ENCODE measurements around the gene AKAP13. TPM values are rescaled to one million over a fixed set of nuclear protein-coding genes. Genes with fewer than 3 reads are reported as not detected.

AKAP13 gene
- total RNA-seq, 1 experiment from 2014 or later, result 49.6 TPM

- POLR2A ChIA-PET, result no interaction called here
These were observed 301.0 kb downstream of the AKAP13 start for GRCh38 chr15:85681386-85681785.

GRCh38 chr15:85684174-85684710 lies 303.8 kb downstream of the AKAP13 start:
- Mint-ChIP-seq H3K9me3 (ENCODE audit: unreplicated experiment) (no peaks in the 10 kb centered on the region), H3K36me3 (ENCODE audit: insufficient read depth, unreplicated experiment) (peaks cover 34% of the 10 kb centered on the region), H3K27ac (ENCODE audit: unreplicated experiment) (no peak overlapping the region), H3K4me1 (ENCODE audit: low read depth, unreplicated experiment) (no peaks in the 10 kb centered on the region), H3K4me3 (ENCODE audit: unreplicated experiment) (no peak overlapping the region), H3K27me3 (ENCODE audit: insufficient read depth, unreplicated experiment) (no peaks in the 10 kb centered on the region)
- intact Hi-C loops (cut with micrococcal nuclease; ENCODE audit: unreplicated experiment), result no loop called here
- no peaks in the 10 kb centered on the region for H3K4me1 ChIP-seq
- TF ChIP-seq, protein P1, sequence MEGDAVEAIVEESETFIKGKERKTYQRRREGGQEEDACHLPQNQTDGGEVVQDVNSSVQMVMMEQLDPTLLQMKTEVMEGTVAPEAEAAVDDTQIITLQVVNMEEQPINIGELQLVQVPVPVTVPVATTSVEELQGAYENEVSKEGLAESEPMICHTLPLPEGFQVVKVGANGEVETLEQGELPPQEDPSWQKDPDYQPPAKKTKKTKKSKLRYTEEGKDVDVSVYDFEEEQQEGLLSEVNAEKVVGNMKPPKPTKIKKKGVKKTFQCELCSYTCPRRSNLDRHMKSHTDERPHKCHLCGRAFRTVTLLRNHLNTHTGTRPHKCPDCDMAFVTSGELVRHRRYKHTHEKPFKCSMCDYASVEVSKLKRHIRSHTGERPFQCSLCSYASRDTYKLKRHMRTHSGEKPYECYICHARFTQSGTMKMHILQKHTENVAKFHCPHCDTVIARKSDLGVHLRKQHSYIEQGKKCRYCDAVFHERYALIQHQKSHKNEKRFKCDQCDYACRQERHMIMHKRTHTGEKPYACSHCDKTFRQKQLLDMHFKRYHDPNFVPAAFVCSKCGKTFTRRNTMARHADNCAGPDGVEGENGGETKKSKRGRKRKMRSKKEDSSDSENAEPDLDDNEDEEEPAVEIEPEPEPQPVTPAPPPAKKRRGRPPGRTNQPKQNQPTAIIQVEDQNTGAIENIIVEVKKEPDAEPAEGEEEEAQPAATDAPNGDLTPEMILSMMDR (IDR thresholded peaks at IDR 0.05; ENCODE audit: insufficient read depth in 1 of 2, low read depth in 1 of 2, low read length in 1 of 2, severe bottlenecking in 1 of 2, unreplicated experiment in 1 of 2), result no peak
- H3K9me3 ChIP-seq, result no peaks in the 10 kb centered on the region
- H3K36me3 ChIP-seq (ENCODE audit: control insufficient read depth, insufficient read depth, low read length), result no peaks in the 10 kb centered on the region
- H3K4me3 ChIP-seq (ENCODE audit: low read depth, low read length), result no peak overlapping the region
- CTCF ChIA-PET, result no interaction called here
- H3K27me3 ChIP-seq (replicated peaks; ENCODE audit: control insufficient read depth, insufficient read depth, low read length), result no peaks in the 10 kb centered on the region
- POLR2A ChIA-PET, result no interaction called here
- no peak for DNase-seq
- BruUV-seq (replicated peaks), result no TSS peak

More at GRCh38 chr15:85681386-85681785, 301.0 kb downstream of the AKAP13 start:
- H3K27me3 Mint-ChIP-seq (ENCODE audit: insufficient read depth, unreplicated experiment), result no peaks in the 10 kb centered on the region
- H3K4me1 Mint-ChIP-seq (ENCODE audit: low read depth, unreplicated experiment), result peaks cover 3% of the 10 kb centered on the region
- no peaks in the 10 kb centered on the region for H3K9me3 Mint-ChIP-seq (ENCODE audit: unreplicated experiment)
- no peak overlapping the region for H3K4me3 ChIP-seq (ENCODE audit: low read depth, low read length)
- no peak for DNase-seq
- TF ChIP-seq, protein P1 (IDR thresholded peaks at IDR 0.05; ENCODE audit: insufficient read depth in 1 of 2, low read depth in 1 of 2, low read length in 1 of 2, severe bottlenecking in 1 of 2, unreplicated experiment in 1 of 2), result no peak
- peaks cover 27% of the 10 kb centered on the region for H3K36me3 Mint-ChIP-seq (ENCODE audit: insufficient read depth, unreplicated experiment)
- intact Hi-C loops (cut with micrococcal nuclease; ENCODE audit: unreplicated experiment), result no loop called here
- no peak overlapping the region for H3K27ac Mint-ChIP-seq (ENCODE audit: unreplicated experiment)
- CTCF ChIA-PET, result no interaction called here
- no peaks in the 10 kb centered on the region for H3K9me3 ChIP-seq
- H3K4me3 Mint-ChIP-seq (ENCODE audit: unreplicated experiment), result no peak overlapping the region
- no peaks in the 10 kb centered on the region for H3K27me3 ChIP-seq (replicated peaks; ENCODE audit: control insufficient read depth, insufficient read depth, low read length)
- H3K4me1 ChIP-seq, result no peaks in the 10 kb centered on the region
- no TSS peak for BruUV-seq (replicated peaks)
- H3K36me3 ChIP-seq (ENCODE audit: control insufficient read depth, insufficient read depth, low read length), result no peaks in the 10 kb centered on the region

GRCh38 chr15:85685356-85685755 lies 305.0 kb downstream of the AKAP13 start:
- BruUV-seq (replicated peaks), result no TSS peak
- H3K27me3 ChIP-seq (replicated peaks; ENCODE audit: control insufficient read depth, insufficient read depth, low read length), result no peaks in the 10 kb centered on the region
- intact Hi-C loops (cut with micrococcal nuclease; ENCODE audit: unreplicated experiment), result no loop called here
- no peak overlapping the region for H3K4me3 Mint-ChIP-seq (ENCODE audit: unreplicated experiment)
- DNase-seq, result no peak
- H3K4me1 ChIP-seq, result no peaks in the 10 kb centered on the region
- peaks cover 39% of the 10 kb centered on the region for H3K36me3 Mint-ChIP-seq (ENCODE audit: insufficient read depth, unreplicated experiment)
- POLR2A ChIA-PET, result no interaction called here
- no peaks in the 10 kb centered on the region for H3K36me3 ChIP-seq (ENCODE audit: control insufficient read depth, insufficient read depth, low read length)
- no peak overlapping the region for H3K4me3 ChIP-seq (ENCODE audit: low read depth, low read length)
- no peak overlapping the region for H3K27ac Mint-ChIP-seq (ENCODE audit: unreplicated experiment)
- no peaks in the 10 kb centered on the region for H3K27me3 Mint-ChIP-seq (ENCODE audit: insufficient read depth, unreplicated experiment)
- no peaks in the 10 kb centered on the region for H3K9me3 ChIP-seq
- TF ChIP-seq, protein P1 (IDR thresholded peaks at IDR 0.05; ENCODE audit: insufficient read depth in 1 of 2, low read depth in 1 of 2, low read length in 1 of 2, severe bottlenecking in 1 of 2, unreplicated experiment in 1 of 2), result no peak
- no peaks in the 10 kb centered on the region for H3K9me3 Mint-ChIP-seq (ENCODE audit: unreplicated experiment)
- no peaks in the 10 kb centered on the region for H3K4me1 Mint-ChIP-seq (ENCODE audit: low read depth, unreplicated experiment)
- CTCF ChIA-PET, result no interaction called here
